GF-D8 (cell line): Measurements from ENCODE around the gene RAB44.
"Not testable (repeated sequence)": the region's sequence is repeated elsewhere in the genome, so short reads cannot be mapped to it uniquely, and the experiment has no call there.

Experiments
- DNase-seq: peaks from one replicate; lab custom pipeline; 2025; lab: John Stamatoyannopoulos, UW

RAB44 gene

DNA sequence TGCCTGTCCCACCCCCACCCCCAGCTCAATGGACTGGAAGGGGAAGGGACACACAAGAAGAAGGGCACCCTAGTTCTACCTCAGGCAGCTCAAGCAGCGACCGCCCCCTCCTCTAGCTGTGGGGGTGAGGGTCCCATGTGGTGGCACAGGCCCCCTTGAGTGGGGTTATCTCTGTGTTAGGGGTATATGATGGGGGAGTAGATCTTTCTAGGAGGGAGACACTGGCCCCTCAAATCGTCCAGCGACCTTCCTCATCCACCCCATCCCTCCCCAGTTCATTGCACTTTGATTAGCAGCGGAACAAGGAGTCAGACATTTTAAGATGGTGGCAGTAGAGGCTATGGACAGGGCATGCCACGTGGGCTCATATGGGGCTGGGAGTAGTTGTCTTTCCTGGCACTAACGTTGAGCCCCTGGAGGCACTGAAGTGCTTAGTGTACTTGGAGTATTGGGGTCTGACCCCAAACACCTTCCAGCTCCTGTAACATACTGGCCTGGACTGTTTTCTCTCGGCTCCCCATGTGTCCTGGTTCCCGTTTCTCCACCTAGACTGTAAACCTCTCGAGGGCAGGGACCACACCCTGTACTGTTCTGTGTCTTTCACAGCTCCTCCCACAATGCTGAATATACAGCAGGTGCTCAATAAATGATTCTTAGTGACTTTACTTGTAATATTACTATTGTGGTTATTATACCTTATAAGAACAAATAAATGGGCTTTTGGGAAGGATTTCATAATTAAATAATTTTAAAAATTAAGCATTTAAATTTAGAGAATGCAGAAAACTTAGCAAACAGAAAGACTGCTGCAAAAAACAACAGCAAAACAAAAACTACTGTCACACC lies 10.7 kb upstream of the RAB44 start:
- DNase-seq = no peak

DNA sequence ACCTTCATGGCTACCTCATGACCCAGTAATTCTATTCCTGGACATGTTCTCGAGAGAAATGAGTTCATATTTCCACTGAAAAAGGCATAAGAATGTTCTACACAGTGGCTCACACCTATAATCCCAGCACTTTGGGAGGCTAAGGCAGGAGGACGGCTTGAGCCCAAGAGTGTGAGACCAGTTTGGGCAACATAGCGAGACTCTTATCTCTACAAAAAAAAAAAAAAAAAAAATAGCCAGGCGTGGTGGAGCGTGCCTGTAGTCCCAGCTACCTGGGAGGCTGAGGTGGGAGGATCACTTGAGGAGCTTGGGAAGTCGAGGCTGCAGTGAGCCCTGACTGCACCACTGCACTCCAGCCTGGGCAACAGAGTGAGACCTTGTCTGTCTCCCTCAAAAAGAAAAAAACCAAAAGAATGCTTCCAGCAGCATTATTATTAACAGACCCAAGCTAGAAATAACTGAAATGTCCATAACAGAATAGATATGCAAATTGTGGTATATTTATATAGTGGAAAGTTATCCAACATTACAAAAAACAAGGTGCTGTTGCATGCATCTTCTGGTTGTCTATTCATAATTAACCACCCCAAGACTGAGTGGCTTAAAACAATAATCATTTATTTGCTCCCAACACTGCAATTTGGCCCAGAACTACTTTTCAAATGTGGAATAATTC lies 9.4 kb upstream of the RAB44 start:
- DNase-seq = no peak

DNA sequence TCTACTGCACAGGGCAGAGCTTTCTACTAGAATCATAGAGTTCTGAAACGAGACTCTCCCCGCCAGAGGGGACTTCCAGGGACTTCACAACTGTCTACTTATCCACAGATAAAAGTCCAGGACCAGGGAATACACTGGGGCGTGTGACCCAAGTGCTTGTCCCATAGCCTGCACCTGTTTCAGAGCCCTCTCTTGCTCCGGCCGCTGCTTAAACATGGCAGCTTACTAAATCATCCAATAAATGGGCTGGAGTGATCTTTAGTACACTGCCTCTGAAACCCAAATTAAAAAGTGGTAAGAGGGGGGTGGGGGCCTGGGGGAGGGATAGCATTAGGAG lies 8.9 kb upstream of the RAB44 start:
- DNase-seq = no peak

DNA sequence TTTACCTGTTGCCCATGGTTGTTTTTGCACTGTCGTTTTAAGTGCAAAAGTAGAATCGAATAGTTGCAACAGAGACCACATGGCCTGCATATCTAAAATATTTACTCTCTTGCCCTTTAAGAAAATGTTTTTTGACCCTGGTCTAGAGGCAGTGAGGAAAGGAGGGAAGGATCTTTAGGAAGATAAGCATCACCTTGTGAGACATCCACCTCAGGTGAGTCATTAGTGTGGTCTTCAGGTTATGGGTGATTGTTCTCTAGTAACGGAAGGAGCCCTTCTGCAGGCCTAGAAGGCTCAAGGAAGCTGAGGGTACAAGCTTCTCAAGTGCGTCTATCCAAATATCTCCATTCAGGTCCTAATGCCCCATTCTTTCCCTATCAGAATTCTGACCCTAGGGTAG lies 6.6 kb upstream of the RAB44 start:
- no peak for DNase-seq

DNA sequence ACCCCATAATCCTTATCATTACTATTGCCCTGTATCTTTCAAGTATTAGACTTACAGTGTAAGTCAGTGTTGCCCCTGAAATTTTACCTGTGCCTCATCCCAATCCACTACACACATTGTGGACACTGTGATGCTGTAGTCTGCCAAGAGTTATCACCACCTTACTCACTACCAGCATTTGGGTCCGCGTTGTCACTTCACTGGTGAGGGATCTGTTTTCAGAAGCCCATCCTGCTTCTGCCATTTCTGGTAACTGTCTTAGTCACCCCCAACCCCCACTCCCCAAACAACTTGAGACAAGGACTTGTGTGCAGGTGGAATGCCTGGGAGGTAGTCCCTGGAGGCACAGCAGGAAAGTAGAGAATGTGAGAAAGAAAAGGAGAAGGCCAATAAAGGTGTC lies 6.0 kb upstream of the RAB44 start:
- no peak for DNase-seq

DNA sequence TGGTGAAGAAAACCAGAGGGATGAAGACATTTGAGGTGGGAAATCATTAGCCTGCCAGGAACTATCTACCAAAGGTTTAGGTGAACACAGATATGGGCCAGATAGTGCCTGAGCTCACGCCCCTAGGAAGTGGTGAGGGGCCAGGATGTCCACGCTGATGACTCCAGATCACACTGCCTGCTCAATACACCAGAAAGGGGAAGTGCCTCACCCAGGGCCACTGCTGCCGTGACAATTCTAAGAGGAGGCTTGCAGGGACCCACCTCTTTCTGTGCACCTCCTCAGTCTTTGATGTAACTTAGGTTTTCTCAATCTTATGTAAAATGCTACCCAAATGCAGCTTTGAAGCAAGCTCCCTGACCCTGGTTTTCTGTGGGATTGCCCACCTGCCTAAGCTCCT lies 5.4 kb upstream of the RAB44 start:
- peak; percentile 68 for DNase-seq

DNA sequence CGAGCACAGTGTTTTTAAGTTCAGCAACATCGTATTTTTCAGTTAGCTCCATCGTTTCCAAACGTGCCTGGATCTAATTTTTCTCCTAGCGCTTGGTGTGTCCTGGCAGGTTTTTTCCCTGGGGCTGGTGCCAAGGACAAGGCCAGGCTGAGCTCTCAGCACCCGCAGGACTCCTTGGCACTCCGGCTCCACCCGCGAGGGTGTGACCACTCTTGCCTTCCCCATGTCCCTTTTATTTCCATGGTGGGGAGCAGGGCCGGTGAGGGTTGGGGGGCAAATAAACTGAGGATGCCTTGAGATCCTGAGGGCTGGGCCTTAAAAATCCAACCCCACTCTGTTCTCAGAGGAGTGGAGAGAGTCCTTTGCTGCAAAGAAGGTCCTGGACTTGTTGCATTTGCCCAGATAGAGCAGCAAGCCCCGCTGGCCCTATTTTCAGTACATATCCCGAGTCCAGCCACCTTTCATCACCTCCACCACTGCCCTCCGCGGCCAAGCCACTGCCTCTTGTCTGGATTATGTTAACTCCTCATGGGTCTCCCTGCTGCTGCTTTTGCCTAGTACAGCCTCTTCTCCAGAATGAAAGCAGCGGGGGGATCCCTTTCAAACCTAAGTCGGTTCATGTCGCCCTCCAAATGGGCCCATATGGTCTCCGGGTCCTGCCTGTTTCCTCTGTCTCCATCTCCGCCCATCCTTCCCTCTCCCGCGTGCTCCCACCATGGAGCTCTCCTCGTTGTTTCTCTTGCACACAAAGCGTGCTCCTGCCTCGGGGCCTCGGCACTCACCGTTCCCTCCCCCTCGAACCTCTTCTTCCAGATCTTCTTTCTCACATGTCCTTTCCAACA lies 4.5 kb upstream of the RAB44 start:
- DNase-seq = no peak

DNA sequence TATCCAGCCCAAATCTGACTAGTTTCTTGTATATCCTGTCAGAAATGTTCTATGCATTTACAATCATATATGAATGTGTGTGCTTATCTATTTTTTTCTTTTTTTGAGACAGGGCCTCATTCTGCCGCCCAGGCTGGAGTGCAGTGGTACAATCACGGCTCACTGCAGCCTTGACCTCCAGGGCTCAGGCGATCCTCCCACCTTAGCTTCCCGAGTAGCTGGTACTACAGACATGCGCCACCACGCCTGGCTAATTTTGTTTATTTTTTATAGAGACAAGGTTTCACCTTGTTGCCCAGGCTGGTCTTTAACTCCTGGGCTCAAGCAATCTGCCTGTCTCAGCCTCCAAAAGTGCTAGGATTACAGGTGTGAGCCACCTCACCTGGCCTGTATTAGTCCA lies 3.0 kb upstream of the RAB44 start:
- no peak for DNase-seq

DNA sequence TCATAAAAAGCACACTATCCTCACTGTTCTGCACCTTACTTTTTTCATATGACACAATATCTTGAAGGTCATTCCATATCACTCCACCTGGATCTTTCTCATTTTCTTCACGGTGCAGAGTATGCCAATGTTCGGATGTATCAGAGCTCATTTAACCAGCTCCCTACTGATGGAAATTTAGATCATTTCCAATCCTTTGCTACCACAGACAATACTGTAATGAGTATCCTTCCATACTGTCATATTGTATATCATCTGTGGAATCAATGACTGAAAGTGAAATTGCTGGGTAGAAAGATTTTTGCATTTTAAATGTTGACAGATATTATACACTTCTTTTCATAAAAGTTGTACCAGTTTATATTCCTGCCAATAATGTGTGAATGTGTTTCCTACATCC lies 2.2 kb upstream of the RAB44 start:
- no peak for DNase-seq

DNA sequence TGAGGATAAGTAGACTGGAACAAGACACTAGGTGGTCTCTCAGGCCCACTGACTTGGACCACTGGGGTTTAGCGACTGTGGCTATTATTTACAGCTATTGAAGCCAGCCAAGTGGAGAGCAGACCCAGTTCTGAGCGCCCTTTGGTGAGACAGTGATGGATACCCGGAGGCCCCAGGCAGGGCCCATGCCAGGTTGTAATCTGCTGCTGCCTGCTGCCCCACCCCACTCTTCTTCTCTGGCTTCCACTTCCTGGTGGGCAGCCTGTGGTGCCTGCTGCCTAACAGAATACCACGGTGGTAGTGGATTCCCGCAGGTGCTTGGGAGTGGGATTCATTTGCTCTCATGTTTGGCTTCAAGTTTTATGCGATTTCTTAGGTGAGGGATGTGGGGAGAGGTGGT lies 570 bp downstream of the RAB44 start:
- DNase-seq = no peak

DNA sequence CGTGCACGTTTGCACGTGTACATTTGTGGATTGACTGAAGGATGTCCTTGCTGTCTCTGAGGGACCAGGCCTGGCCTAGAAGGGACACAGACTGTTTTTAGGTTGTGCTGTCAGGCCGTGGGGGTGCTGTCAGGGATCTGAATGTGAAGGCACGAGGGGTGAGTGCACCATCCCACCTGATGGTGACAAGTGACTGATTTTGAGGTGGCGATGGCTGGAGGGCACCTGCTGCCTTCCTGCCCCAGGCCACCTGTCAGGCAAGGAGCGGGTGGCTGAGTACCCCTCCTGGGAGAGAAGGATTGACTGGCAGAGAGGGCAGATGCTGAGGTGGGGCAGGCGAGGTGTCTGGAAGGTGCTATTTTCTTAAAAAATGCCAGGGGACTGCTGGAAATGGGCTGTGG lies 1.2 kb downstream of the RAB44 start:
- DNase-seq = no peak

DNA sequence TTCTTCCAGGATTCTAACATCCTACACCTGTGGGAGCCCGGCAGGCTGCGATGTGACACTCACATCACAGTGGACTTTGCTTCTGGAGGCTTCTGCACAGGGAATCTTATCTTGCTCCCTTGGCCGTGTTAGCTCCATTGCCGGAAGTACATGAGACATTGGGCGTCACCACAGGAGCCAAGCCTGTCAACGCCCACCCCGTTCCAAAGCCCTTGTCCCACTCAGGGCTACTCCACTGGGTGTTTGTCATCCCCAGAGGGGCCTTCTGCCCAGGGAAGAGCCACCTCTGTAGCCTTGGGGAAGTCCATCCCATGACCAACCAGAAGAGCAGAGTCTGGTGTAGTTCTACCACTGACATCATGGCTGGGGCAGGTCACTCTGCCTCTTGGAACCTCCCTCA lies 1.7 kb downstream of the RAB44 start:
- no peak for DNase-seq

DNA sequence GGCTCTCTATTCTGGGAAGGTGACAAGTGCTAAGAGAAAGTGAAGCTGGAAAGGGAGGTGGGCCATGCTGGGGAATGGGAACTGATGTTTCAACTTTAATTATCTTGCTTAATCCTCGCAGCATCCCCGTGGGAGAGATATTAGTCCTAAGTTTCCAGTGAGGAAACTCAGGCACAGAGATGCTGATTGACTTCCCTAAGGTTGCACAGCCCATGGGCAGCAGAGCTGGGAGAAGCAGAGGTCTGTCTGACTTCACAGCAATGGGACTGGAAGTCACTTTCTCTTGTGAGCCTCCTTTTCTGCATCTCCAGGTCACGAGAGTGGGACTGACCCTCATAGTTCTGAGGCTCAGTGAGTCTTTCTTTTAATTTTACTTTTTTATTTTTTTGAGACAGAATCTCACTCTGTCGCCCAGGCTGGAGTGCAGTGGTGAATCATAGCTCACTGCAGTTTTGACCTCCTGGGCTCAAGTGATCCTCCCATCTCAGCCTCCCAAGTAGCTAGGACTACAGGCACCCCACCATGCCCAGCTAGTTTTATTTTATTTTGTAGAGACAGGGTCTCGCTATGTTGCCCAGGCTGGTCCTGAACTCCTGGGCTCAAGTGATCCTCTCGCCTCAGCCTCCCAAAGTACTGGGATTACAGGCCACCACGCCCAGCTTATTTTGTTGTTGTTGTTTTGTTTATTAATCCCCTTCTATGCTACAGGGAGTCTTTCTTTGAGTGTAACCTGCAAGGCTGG lies 2.6 kb downstream of the RAB44 start:
- DNase-seq = no peak

DNA sequence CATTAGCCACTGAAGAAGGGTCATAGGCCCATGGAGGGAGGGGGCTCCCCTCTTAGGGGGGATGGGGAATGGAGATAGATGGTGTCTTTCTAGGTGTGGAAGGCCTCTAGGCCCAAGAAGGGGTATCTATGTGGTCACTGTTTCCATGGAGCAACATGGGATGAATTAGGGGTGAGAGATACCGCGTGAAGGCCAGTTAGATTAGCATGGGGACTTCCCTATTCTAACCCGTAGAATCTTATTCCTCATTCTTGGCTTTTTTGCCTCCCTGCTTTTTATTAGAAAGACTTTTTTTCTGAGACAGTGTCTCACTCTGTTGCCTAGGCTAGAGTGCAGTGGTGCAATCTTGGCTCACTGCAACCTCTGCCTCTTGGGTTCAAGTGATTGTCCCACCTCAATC lies 3.2 kb downstream of the RAB44 start:
- DNase-seq = no peak

DNA sequence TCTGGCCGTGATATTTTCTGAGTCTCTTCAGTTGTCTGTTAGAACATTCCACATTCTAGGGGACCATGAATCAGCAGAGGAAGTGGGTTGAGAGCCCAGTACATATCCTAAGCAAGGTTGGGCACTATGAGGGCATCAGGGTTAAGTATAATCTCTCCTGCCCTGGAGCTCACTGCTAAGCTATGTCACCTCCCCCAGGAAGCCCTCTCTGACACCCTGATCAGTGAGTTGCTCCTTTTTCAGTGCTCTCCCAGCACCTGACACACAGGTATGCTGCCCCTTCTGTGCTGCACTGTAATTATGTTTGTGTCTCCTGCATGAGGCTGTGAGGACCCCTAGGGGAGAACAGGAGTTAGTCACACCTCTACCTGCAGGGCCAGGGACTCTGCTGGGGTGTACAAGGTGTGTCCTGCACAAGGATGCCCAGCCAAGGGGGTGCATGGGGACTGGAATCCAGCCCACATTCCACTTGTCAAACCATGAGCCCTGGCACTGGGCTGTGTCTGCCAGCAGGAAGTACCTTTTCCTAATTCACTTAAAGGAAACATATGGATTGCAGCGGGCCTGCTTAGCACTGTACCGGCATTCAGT lies 3.9 kb downstream of the RAB44 start:
- DNase-seq = peak; percentile 43

DNA sequence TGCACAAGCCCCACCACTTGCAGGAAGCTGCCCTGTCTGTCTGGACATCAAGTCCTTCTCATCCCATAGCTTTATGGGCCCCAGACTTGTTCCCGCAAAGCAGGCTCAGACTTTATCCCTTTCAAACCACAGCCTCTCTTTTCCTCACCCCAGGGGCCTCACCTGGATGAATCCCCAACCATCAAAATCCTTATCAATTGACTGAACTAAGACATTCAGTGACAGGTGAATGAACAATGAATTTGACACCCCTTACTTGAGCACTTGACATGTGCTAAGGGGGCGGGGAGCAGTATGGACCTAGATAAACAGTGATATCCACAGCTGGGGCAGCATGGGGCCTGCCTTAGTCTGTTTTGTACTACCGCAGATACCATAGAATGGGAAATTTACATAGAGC lies 5.0 kb downstream of the RAB44 start:
- DNase-seq = no peak

DNA sequence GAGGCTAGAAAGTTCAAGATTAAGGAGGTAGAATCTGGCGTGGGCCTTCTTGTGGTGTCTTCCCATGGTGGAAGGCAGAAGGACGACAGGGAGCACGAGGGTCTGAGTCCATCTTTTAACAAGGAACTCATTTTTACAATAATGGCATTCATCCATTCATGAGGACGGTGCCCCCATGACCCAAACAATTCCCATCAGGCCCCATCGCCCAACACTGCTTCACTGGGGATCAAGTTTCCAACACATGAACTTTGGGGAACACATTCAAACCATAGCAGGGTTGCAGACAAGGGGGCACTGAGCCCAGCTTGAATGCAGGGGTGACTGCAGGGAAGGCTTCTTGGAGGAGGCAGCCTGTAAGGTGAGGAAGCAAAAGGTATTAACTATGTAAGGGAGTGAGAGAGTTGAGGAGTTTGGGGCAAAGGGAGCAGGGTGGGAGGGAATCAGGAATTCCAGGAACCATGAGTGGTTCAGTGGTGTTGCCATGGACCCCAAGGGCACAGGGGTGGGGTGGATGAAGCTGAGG lies 5.5 kb downstream of the RAB44 start:
- no peak for DNase-seq

DNA sequence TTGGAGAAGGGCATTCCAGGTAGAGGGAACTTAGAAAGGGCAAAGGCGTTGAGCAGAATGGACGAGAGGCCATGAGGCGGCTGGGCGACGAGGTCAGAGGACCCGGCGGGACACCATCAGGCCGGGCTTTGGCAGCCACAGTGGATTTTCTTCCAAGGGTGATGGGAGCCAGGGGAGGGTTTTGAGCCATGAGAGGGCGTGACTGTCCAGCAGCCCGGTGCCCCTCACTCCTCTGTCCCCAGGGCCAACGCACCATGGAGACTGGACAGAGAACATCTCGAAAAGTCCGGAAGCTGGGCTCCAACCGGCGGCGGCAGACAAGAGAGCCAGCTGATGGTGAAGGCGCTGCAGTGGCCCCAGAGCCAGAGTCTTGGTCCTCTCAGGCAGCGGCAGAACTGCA lies 6.4 kb downstream of the RAB44 start:
- no peak for DNase-seq

DNA sequence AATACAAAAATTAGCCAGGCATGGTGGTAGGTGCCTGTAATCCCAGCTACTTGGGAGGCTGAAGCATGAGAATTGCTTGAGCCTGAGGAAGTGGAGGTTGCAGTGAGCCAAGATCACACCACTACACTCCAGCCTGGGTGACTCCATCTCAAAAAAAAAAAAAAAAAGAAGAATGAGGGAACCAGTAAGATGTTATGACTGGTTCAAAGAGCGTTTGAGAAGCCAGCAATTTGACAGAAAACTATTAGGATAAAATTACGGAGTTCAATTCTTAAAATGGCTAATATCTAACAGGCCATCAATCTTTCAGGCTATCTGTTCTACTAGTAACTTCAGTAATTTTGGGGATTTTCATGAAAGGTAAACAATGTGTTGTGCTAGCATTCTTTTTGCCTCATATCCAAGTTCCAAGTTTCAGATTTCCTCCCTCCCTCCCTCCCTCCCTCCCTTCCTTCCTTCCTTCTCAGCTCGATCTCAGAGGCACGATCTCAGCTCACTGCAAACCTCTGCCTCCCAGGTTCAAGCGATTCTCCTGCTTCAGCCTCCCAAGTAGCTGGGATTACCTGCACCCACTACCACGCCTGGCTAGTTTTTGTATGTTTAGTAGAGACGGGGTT lies 7.4 kb downstream of the RAB44 start:
- not testable (repeated sequence) for DNase-seq

DNA sequence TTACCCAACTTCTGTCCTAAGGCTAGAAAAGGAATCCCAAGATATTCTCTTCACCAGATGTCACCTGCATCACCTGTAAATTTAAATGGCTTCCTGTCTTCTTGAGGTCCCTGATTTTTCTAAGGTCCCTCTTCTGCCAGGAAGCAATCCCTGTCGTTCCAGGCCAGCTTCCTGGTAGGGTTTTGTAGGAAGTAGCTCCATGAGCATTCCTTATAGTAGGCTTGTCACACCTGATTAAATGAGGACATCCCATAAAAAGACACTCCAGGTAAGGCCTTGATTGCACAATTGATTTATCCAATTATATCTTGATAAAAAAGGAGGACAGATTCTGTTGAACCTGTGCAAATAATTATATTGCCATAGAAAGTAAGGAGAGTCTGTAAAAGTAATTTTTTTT lies 8.7 kb downstream of the RAB44 start:
- DNase-seq = no peak

DNA sequence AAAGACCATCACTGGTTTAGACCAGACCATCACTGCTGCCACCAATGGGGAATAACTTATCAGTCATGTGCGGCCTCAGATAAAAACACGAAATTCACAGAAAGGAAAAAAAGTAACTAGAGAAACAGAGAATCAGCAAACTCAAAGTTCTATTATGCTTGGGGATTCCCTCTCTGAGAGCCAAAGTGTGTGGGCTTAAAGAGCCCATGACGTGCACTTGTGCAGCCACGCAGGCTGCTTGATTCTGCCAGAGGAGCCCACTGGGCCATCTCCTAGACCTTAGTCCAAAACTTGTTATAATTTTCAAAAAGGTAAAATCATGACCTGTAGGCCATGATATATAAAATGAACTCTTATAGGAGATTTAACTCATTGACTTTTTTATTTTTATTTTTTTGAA lies 15.2 kb downstream of the RAB44 start:
- no peak for DNase-seq
